Stomach (tissue), 9 donors: Measurements from ENCODE around the gene GPR68. TPM values are rescaled to one million over a fixed set of nuclear protein-coding genes. Genes with fewer than 3 reads are reported as not detected.

Experiments
- DNase-seq, 2 donors: peaks; one replicate each; pipeline versions ENCODE4 v3.0.0 to v3.0.0-alpha.2; 2013 to 2019
- H3K27ac ChIP-seq, 5 donors: fragments of 200-600 bp in 4 of 5; sonication (generic) in 4 of 5; one replicate each; pipeline ENCODE4 v1.5.1; 2013 to 2019; ENCODE audit warnings: mild to moderate bottlenecking in 1 of 5, moderate library complexity in 1 of 5
- H3K27me3 ChIP-seq, 3 donors: fragments of 200-600 bp; sonication (generic); one replicate each; pipeline ENCODE4 v1.5.1; 2017 to 2019; ENCODE audit warnings: mixed run types in 1 of 3
- H3K36me3 ChIP-seq, 4 donors: fragments of 200-600 bp; sonication (generic); 1 replicate in 3 of 4; 2 replicates in 1 of 4; pipeline ENCODE4 v1.5.1; 2016 to 2019
- H3K4me1 ChIP-seq, 4 donors: fragments of 200-600 bp; sonication (generic); one replicate each; pipeline ENCODE4 v1.5.1; 2016 to 2019
- H3K4me3 ChIP-seq, 4 donors: fragments of 200-600 bp; sonication (generic) in 3 of 4; one replicate each; pipeline ENCODE4 v1.5.1; 2016 to 2019; ENCODE audit warnings: mild to moderate bottlenecking in 1 of 4
- H3K9me3 ChIP-seq, 4 donors: fragments of 200-600 bp; sonication (generic); one replicate each; pipeline ENCODE4 v1.5.1; 2016 to 2019
- EP300 ChIP-seq: sonication (generic); formaldehyde crosslinking; IDR thresholded peaks from one replicate; pipeline ENCODE4 v1.6.1; 2017; ENCODE audit warnings: antibody characterized with exemption
- POLR2A ChIP-seq, 4 donors: fragments of 450-650 bp; IDR thresholded peaks; one replicate each; pipeline ENCODE4 v1.6.1; 2016; ENCODE audit warnings: antibody characterized with exemption in 4 of 4, control low read depth in 2 of 4, mild to moderate bottlenecking in 1 of 4, moderate library complexity in 1 of 4
- POLR2AphosphoS5 ChIP-seq, 3 donors: sonication (generic); formaldehyde crosslinking; IDR thresholded peaks; one replicate each; pipeline ENCODE4 v1.6.1; 2016; ENCODE audit warnings: antibody characterized with exemption in 3 of 3
- WGBS, 5 donors: extraction: QIAGEN DNeasy Blood & Tissue Kit in 3 of 5; methylation state at CpG; one replicate each; pipeline versions ENCODE4 v1.1.5 to v1.1.7; 2013 to 2018; 5-methylcytosine and 5-hydroxymethylcytosine counted together
- intact Hi-C: fragments of 100-400 bp; cut with DNase I; formaldehyde crosslinking; loops from one replicate; pipeline ENCODE4 v1.15.1; 2023; ENCODE audit warnings: low total_unique reads
- polyA plus RNA-seq, 3 donors: library from polyadenylated mRNA; stranded (reverse); fragments of 200-250 nt; gene quantifications; one replicate each; pipeline ENCODE4 v1.2.3, GENCODE V29; 2013
- total RNA-seq, 5 donors: library from RNA; depleted of rRNA; stranded (reverse); fragments of >200 nt; gene quantifications; one replicate each; pipeline versions ENCODE4 v1.1.0 to v1.2.3, GENCODE V29; 2014 to 2016
- TF ChIP-seq, protein P1 (sequence below), 7 experiments: fragments of 450-650 bp in 4 of 7; fragments of 200-600 bp in 3 of 7; sonication (generic) in 3 of 7; IDR thresholded peaks; one replicate each; pipeline ENCODE4 v1.5.1; 2016 to 2019; ENCODE audit warnings: antibody characterized with exemption in 7 of 7, control low read depth in 2 of 7, mild to moderate bottlenecking in 1 of 7
- donor health status: healthy with polysubstance abuse.
- donor health status: Bipolar disorder and iron deficiency.
- donor health status: healthy.

The GPR68 gene
- total and polyA plus RNA-seq, 8 donors, result 1.9 to 19.3 (median 9.0) TPM; not detected in 2

DNA sequence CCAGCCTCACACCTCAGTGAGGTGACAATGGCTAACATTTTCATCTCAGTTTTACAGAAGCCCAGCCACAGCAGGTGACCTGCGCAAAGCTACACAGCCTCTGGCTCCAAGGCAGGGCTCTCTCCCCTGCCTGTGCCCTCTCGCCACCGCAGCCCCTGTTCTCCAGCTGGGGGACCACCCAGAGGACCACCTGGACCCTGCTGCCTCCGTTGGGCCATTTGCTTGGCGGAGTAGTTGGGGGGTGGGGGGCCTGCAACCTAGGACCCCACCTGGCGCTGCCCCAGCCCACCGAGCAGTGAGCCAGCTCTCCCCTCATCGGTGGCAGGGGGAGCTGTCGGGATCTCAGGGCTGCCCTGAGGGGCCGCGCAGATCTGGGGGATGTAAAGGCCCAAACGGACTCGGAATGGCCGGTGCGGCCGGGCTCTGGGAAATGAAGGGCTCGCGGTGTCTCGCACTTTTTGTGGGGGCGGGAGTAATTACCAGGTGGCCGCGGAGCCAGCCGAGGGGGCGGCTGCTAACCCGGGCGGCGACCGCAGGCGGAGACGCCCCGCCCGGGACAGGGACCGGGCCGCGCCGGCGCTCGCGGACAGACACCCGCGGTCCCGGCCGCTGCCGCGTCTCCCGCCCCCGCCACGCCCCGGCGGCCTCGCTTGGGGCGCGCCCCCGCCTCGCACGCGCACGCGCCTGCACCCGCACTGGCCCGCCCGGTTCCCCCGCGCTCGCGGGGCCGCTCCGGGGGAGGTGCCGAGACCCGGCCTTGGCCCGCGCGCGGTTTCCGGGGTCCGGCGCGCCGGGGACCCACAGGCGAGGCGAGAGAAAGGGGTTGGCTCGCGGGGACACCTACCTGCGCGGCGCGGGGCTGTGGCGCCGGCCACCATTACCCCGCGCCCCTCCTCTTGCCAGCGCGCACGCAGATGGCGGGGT, 8.6 kb upstream of the GPR68 start:
- no peaks in the 10 kb centered on the region for H3K9me3 ChIP-seq
- no peak for TF ChIP-seq POLR2AphosphoS5 (IDR thresholded peaks at IDR 0.05)
- no peak for TF ChIP-seq POLR2A (IDR thresholded peaks at IDR 0.05)
- TF ChIP-seq EP300, result no peak
- TF ChIP-seq, protein P1, sequence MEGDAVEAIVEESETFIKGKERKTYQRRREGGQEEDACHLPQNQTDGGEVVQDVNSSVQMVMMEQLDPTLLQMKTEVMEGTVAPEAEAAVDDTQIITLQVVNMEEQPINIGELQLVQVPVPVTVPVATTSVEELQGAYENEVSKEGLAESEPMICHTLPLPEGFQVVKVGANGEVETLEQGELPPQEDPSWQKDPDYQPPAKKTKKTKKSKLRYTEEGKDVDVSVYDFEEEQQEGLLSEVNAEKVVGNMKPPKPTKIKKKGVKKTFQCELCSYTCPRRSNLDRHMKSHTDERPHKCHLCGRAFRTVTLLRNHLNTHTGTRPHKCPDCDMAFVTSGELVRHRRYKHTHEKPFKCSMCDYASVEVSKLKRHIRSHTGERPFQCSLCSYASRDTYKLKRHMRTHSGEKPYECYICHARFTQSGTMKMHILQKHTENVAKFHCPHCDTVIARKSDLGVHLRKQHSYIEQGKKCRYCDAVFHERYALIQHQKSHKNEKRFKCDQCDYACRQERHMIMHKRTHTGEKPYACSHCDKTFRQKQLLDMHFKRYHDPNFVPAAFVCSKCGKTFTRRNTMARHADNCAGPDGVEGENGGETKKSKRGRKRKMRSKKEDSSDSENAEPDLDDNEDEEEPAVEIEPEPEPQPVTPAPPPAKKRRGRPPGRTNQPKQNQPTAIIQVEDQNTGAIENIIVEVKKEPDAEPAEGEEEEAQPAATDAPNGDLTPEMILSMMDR (IDR thresholded peaks at IDR 0.05), result no peak
- intact Hi-C loops, result no loop called here
- peaks cover 14 to 63% (median 44%) of the 10 kb centered on the region in 4 donors for H3K4me1 ChIP-seq
- peak overlapping the region; percentile 56 to 63 (median 60) for H3K4me3 ChIP-seq
- DNase-seq, result peak; percentile 54 to 73
- peak overlapping the region; percentile 61 to 81 (median 79) for H3K27ac ChIP-seq
- WGBS, 5 donors, result 2 to 13% (median 3%) methylated on average over 27 to 95 of the region's 95 CpGs
- no peaks in the 10 kb centered on the region for H3K36me3 ChIP-seq
- H3K27me3 ChIP-seq, result peaks cover 0 to 5% (median 0%) of the 10 kb centered on the region in 3 donors

DNA sequence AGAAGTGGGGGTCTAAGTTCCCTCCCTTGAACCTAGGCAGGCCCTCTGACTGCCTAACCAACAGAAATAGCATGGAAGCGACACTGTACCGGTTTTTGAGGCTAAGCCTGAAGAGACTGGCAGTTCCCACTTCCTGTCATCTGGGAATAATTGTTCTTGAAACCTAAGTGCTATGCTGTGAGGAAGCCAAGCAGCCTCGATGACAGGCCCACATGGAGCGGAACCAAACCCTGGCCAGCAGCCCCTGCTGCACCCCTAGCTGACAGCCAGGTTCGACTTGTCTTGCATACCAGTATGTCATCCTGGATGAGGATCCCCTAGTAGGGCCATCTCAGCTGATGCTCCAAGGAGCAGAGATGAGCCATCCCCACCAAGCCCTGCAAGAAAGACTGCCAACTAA, 6.4 kb upstream of the GPR68 start:
- TF ChIP-seq EP300 (no peak), POLR2A (IDR thresholded peaks at IDR 0.05) (no peak), POLR2AphosphoS5 (IDR thresholded peaks at IDR 0.05) (no peak)
- TF ChIP-seq, protein P1 (IDR thresholded peaks at IDR 0.05), result no peak
- WGBS, 5 donors, result 60 to 71% (median 66%) methylated on average over 5 of the region's 5 CpGs
- H3K27ac ChIP-seq, result peak overlapping the region in 4 of 5 donors; percentile 8 to 76 (median 52)
- no peaks in the 10 kb centered on the region for H3K9me3 ChIP-seq
- DNase-seq, result no peak
- peaks cover 14 to 45% (median 31%) of the 10 kb centered on the region in 4 donors for H3K4me1 ChIP-seq
- H3K36me3 ChIP-seq, result no peaks in the 10 kb centered on the region
- H3K4me3 ChIP-seq, result no peak overlapping the region
- intact Hi-C loops, result no loop called here
- H3K27me3 ChIP-seq, result peaks cover 0 to 5% (median 0%) of the 10 kb centered on the region in 3 donors

DNA sequence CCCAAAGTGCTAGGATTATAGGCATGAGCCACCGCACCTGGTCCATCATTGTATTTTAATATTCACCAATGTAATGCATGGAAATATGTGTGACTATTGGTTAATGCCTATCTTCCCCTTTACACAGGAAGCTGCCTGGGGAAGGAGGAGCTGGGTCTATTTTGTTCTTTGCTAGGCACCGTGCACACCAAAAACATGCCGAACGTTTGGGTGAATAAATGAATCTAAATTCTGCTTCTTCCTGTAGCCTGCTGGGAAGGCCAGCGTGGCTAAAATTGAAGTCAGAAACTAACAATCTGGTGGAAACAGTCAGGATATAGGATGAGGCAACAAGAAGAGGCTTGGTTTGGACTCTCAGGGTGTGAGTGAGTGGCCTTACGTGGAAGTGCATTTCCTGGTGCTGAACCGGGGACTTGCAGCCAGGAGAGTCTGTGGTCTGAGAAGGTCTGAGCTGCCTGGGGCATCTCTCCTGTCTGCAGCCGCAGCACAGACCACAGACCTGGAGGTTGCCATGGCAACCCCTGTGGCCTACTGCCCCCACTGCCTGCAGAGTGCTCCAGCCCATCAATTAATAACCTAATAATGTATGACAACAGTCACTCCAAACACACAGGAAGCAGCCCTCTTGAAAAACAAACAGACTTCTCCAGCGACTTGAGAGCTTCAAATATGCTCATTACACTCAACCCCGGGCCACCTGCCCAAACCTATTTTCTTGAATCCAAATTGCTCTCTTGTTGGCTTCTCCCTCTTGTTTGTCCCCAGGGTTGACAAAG, 5.5 kb upstream of the GPR68 start:
- TF ChIP-seq POLR2AphosphoS5 (IDR thresholded peaks at IDR 0.05) (no peak), EP300 (no peak), POLR2A (IDR thresholded peaks at IDR 0.05) (no peak)
- TF ChIP-seq, protein P1 (IDR thresholded peaks at IDR 0.05), result no peak
- Histone ChIP-seq H3K27me3 (peaks cover 0 to 5% (median 0%) of the 10 kb centered on the region in 3 donors), H3K4me3 (no peak overlapping the region), H3K4me1 (peaks cover 14 to 42% (median 33%) of the 10 kb centered on the region in 4 donors), H3K27ac (peak overlapping the region in 4 of 5 donors; percentile 8 to 76 (median 52)), H3K9me3 (no peaks in the 10 kb centered on the region), H3K36me3 (no peaks in the 10 kb centered on the region)
- intact Hi-C loops, result no loop called here
- DNase-seq, result peak in 1 of 2 donors; percentile 65
- 45 to 68% (median 57%) methylated on average over 10 of the region's 10 CpGs for WGBS, 5 donors
